ENCODE measurements around the gene ZNF654.

The ZNF654 gene

GRCh38 chr3:88084097-88084501 lies 25.0 kb downstream of the ZNF654 start:
- DNase-seq (ENCODE audit: low spot score) = no peak
- no peak for TF ChIP-seq CTCF (IDR thresholded peaks at IDR 0.05; ENCODE audit: extremely low read depth, missing control alignments)

- TF ChIP-seq CTCF (IDR thresholded peaks at IDR 0.05; ENCODE audit: extremely low read depth, missing control alignments) = no peak
- DNase-seq (ENCODE audit: low spot score) = no peak
These were observed 31.6 kb downstream of the ZNF654 start for GRCh38 chr3:88090681-88091080.

GRCh38 chr3:88092270-88092669 lies 33.2 kb downstream of the ZNF654 start:
- no peak for DNase-seq (ENCODE audit: low spot score)

GRCh38 chr3:88093266-88093665 lies 34.2 kb downstream of the ZNF654 start:
- no peak for TF ChIP-seq CTCF (IDR thresholded peaks at IDR 0.05; ENCODE audit: extremely low read depth, missing control alignments)
- no peak for DNase-seq (ENCODE audit: low spot score)

More at GRCh38 chr3:88092270-88092669, 33.2 kb downstream of the ZNF654 start:
- TF ChIP-seq CTCF (IDR thresholded peaks at IDR 0.05; ENCODE audit: extremely low read depth, missing control alignments) = no peak

- TF ChIP-seq CTCF (IDR thresholded peaks at IDR 0.05; ENCODE audit: extremely low read depth, missing control alignments) = no peak
- DNase-seq (ENCODE audit: low spot score) = no peak
These were observed 42.1 kb downstream of the ZNF654 start for GRCh38 chr3:88101142-88101541.

- no peak for TF ChIP-seq CTCF (IDR thresholded peaks at IDR 0.05; ENCODE audit: extremely low read depth, missing control alignments)
- DNase-seq (ENCODE audit: low spot score) = no peak
These were observed 46.3 kb downstream of the ZNF654 start for GRCh38 chr3:88105325-88105724.

- TF ChIP-seq CTCF (IDR thresholded peaks at IDR 0.05; ENCODE audit: extremely low read depth, missing control alignments) = no peak
- no peak for DNase-seq (ENCODE audit: low spot score)
These were observed 53.2 kb downstream of the ZNF654 start for GRCh38 chr3:88112289-88112688.
